C1 segment of cervical spinal cord (tissue), 14 donors: ENCODE measurements around the gene BUB1.
"Not testable (repeated sequence)": the region's sequence is repeated elsewhere in the genome, so short reads cannot be mapped to it uniquely, and the experiment has no call there.

Experiments used
- DNase-seq, 14 donors: peaks; one replicate each; lab custom pipeline; 2025; lab: John Stamatoyannopoulos, UW

BUB1 gene

GRCh38 chr2:110677530-110678456 is at the start of gene BUB1:
Gene BUB1, minus strand, starts transcription at chr2:110678063. Its CDS starts 68 bp downstream, at chr2:110677995.
- peak; percentile 44 to 96 (median 91) for DNase-seq

GRCh38 chr2:110726285-110726684 is 48.4 kb upstream of the BUB1 start:
- DNase-seq: no peak

GRCh38 chr2:110725859-110726258 is 48.0 kb upstream of the BUB1 start:
- no peak for DNase-seq

- DNase-seq: no peak
These were observed 47.5 kb upstream of the BUB1 start for GRCh38 chr2:110725370-110725769.

- no peak for DNase-seq
These were observed 47.0 kb upstream of the BUB1 start for GRCh38 chr2:110724820-110725219.

GRCh38 chr2:110720547-110720946 is 42.7 kb upstream of the BUB1 start:
- DNase-seq: peak in 1 of 14 donors; percentile 10

- no peak for DNase-seq
These were observed 41.1 kb upstream of the BUB1 start for GRCh38 chr2:110718990-110719389.

GRCh38 chr2:110718382-110718781 is 40.5 kb upstream of the BUB1 start:
- DNase-seq: no peak

GRCh38 chr2:110717734-110718133 is 39.9 kb upstream of the BUB1 start:
- DNase-seq: no peak

GRCh38 chr2:110716959-110717645 is 39.2 kb upstream of the BUB1 start:
- no peak for DNase-seq

- no peak for DNase-seq
These were observed 36.8 kb upstream of the BUB1 start for GRCh38 chr2:110714452-110715224.

GRCh38 chr2:110713513-110714362 is 35.9 kb upstream of the BUB1 start:
- DNase-seq: no peak

- DNase-seq: no peak
These were observed 34.9 kb upstream of the BUB1 start for GRCh38 chr2:110712737-110713136.

GRCh38 chr2:110708455-110708854 is 30.6 kb upstream of the BUB1 start:
- DNase-seq: no peak

GRCh38 chr2:110707386-110707965 is 29.6 kb upstream of the BUB1 start:
- DNase-seq: no peak

GRCh38 chr2:110702514-110703380 is 24.9 kb upstream of the BUB1 start:
- DNase-seq: no peak

GRCh38 chr2:110698253-110698652 is 20.4 kb upstream of the BUB1 start:
- not testable (repeated sequence) for DNase-seq

GRCh38 chr2:110695146-110695898 is 17.5 kb upstream of the BUB1 start:
- not testable (repeated sequence) for DNase-seq
